GM19395 (cell line): Measurements from ENCODE around the gene CCDC57.
"Not testable (repeated sequence)": the region's sequence is repeated elsewhere in the genome, so short reads cannot be mapped to it uniquely, and the experiment has no call there.

Source experiments
- ATAC-seq: cut with Tn5 transposase; IDR thresholded peaks from one replicate; pipeline ENCODE4 v1.9.1; 2021; ENCODE audit warnings: mild to moderate bottlenecking, moderate library complexity; ENCODE audit not compliant: unreplicated experiment

The CCDC57 gene

DNA sequence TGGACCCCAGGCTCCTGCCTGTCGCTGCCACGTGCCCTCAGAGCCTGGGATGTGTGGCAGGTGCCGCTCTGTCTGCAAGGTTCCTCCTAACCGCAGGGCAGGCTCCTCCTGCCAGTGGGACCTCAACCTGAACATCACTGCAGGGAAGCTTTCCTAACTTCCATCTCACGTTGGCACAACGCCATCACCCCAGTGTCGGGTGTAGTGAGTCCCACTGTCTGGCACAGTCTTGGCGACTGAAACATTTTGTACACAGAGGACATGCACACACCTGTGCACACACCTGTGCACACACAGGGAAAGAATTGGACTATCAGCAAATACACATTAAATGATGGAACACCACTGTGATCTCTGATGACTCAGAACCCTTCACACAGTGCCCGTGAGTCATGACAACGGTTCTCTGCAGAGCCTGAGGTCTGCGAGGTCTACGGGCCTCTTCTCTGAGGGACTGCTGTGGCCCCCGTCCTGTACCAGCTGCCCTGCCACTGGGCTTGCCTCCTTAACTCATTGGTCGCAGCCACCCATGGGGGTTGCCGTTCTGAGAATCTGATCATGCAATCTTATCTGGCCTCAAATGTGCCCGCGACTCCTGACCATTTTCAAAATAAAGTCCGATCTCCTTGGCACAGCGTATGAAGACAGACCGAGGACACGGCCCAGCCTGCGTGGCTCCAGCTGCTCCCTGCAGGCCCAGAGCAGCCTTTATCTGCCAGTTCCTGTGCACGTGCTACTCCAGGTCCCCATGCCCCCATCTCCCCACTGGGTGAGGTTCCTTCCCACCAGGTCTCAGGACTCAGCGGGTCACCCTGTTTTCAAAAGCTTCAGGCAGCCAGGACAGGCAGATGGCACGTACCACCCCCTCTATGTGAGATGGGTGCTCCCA lies 7.6 kb downstream of the CCDC57 start:
- no peak for ATAC-seq

DNA sequence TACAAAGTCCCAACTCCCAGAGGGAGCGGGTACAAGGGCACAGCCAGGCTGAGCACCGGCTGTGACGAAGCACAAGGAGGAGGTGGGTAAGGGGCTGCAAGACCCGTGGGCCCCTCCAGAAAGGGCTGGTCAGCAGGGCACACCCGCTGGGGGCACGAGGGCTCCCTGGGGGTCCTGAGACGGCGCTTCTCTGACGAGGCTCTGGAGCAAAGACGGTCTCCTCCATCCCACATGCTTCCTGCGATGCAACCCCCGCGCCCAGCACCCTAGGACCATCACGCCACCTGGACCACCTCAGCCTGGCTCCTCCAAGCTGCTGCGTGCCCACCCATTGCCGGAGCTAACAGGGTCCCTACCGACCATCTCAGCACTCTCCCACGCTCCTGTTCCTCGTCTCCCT lies 8.7 kb downstream of the CCDC57 start:
- no peak for ATAC-seq

- no peak for ATAC-seq
Measured at GRCh38 chr17:82202981-82203380, 9.7 kb downstream of the CCDC57 start.

- no peak for ATAC-seq
Measured at GRCh38 chr17:82201498-82201910, 11.1 kb downstream of the CCDC57 start.

DNA sequence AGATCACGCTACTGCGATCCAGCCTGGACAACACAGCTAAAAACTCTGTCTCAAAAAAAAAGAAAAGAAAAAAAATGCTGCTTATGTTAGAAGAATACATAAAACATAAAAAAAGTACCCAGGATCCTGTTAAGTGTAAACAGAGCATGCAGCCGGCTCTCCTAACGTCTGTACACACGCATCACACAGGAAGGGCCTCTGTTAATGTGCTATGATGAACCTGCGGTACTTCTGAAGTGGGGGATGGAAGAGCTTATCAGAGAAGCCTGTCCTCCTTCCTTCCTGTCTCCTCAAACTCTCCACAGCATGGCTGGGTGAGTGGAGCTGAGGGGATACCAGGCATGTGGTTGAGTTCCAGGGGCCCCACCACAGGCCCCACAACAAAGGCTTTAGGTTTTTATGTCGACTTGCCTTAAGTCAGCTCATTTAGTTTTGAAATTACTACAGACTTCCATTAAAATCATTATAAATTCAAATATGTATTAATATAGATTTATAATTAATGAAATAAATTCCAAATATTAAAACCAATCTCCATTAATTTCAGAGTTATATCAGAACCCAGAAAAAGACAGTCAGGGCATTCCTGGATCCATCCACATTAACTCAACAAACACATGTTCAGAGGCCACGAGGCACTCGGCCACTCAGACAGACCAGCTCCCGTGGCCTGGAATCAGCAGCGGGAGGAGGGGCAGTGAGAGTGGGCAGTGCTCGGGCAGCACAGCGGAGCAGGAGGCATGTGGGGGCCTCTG lies 11.7 kb downstream of the CCDC57 start:
- ATAC-seq: no peak

- ATAC-seq: no peak
Measured at GRCh38 chr17:82200135-82200534, 12.5 kb downstream of the CCDC57 start.

DNA sequence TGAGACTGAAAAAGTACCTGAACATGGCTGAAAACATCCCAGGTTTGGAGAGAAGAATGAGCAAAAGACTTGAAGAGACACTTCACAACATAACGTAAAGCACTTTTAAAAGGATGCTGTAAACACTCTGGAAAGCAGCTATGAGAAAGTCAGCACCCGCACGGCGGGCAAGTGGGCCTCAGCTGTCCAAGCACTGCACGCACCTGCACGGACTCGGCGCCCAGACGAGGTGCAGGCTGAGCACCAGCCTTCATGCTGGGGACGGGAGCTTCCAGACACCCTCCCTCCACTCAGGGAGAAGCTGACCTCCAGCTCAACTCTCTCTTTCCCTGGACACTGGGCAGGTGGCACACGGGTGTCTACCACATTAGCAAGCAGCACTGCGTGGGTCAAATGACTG lies 13.1 kb downstream of the CCDC57 start:
- ATAC-seq: no peak

DNA sequence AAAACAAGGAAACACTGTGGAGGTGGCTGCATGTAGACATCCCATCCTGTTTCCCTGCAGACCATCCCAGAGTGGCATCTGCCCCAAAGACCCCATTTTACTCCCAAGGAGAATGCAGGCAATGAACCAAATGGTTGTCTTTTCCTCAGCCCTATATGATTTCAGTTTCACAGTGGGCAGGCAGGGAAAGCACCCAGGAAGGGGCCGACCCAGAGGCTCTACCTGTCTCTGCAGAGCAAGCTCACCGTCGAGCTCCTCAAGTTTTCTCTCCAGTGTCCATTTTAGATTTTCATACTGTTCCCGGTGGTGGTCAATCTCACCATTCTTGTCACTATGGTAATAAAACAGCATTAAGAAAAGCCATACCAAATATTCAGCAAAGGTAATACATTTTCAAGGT lies 14.6 kb downstream of the CCDC57 start:
- ATAC-seq: no peak

DNA sequence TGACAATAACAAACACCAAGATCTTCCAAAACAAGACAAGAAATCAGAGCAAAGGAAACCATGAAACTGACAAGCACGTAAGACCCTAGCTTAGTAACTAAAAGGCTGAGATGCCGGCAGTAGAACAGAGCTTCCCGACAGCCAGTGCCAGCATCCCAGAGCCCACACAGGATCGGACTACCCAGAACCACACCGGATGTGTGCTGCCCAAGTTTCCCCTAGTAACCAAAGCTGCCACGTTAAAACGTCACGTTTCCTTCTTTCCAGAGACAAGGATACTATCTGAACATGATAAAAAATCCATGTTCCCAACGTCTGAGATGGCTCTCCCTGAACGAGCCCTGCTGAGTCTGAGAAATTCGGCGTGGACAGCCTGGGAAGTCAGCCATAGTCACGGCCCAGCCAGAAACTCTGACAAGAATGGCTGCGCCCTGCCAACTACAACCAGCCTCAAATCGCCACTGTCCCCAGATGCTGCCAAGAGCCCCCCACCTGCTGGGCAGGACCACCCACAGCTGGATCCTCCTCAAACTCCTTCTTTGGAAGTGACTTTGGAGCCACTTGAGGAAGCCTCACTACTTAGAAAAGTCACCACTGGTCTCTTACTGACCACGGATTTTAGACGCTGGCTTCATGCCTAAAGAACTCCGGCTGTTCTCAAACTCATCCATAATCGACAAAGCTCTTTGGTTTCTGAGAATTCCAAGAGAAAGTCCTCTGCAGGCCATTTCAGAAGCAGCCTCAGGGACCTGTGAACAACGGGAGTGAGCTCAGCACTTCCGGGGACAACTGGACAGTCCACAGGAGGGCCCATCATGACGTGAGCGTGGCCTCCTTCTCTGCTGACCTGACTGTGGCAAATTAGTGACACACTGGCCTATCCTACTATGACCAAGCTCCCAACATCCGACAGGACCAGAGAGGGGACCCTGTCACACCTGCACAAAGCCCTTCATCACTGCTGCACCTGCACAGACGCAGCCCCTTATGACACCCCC lies 16.7 kb downstream of the CCDC57 start:
- no peak for ATAC-seq

GRCh38 chr17:82194765-82195164 lies 17.9 kb downstream of the CCDC57 start:
- no peak for ATAC-seq

DNA sequence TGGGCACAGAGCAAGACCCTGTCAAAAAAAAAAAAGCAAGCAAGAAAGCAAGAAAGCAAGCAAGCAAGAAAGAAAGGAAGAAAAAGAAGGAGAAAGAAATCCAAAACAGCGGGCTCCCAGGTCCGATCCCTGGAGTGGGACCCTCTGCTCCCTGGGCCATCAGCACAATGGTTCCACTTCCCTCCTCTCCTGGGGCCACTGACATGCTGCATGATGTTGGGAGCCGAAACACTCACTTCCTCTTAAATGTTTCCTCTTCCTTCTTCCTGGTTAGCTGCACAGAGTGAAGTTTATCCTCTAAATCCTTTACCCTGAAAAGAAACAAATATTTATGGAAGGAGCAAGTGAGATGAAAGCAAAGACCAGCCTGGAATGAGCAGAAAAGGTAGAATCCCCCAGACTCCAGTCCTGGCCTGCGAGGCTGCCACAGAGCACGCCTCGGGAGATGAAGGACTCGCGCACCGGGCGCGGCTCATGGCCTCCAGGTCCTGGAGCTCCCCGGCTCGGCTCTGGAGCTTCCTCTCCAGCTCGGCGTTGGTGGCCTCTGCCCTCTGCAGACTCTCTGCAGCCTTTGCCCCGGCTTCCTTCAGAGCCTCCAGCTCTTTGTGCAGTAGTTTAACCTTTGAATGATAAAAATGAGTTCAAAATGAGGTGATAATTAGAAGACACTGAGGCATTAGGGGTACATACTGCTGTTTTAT lies 19.0 kb downstream of the CCDC57 start:
- ATAC-seq: no peak

- ATAC-seq: not testable (repeated sequence)
Measured at GRCh38 chr17:82193050-82193449, 19.6 kb downstream of the CCDC57 start.

DNA sequence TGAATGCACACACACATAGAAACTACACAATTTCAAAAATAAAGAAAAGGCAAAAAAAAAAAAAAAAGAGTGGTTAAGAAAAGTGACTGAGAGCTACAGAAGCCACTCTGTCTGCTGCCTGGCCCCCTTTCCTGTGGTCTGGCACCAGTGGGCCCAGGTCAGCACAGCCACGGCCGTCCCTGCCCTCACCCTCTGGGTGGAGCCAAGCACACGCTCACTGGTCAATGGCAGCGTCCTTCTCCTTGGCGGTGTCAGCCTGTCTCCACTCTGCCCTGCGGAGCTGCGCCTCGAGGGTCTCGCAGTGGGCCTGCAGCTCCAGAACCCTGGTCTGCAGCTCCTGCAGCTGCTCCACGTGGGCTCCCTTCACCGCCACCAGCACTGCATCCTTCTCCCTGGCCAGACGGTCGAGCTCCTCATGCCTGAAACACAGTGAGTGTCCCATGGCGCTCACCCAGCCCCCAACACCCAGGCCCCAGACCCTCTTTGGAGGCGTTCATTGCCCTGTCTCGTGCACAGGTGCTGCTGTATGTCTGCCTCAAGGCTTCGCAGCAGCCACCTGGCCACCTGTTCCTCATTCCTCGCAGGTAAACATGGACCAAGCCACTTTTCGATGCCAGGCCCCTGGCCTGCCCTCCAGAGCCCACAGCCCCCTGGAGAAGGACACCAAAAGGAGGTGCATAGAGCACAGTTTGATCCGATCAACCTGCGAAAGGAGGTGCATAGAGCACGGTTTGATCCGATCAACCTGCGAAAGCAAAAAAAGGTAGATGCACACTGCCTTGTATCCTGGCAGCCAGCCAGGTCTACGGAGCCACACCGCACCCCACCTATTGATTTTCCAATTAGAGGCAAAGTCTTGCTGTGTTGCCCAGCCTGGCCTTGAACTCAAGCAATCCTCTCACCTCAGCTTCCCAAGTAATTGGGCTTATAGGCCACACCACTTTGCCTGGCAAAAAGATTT lies 24.4 kb downstream of the CCDC57 start:
- no peak for ATAC-seq

- no peak for ATAC-seq
Measured at GRCh38 chr17:82187500-82187899, 25.1 kb downstream of the CCDC57 start.

DNA sequence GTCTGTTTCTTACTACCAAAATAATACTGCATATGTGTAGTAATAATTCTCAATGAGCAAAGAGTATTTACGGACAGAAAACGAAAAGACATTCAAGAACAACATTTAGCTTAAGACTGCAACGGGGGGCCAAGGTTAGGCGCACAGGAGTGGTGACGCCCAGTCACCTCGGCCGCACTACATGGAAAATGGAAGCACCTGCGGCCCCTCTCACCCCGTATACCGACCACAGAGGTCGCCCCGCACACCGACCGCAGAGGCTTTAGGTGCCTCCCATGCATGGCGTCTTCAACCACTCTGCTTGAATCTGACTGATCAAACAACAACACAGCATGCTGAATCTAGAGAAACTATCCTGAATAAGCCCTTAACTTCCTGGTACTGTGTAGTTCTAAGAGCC lies 26.4 kb downstream of the CCDC57 start:
- no peak for ATAC-seq

DNA sequence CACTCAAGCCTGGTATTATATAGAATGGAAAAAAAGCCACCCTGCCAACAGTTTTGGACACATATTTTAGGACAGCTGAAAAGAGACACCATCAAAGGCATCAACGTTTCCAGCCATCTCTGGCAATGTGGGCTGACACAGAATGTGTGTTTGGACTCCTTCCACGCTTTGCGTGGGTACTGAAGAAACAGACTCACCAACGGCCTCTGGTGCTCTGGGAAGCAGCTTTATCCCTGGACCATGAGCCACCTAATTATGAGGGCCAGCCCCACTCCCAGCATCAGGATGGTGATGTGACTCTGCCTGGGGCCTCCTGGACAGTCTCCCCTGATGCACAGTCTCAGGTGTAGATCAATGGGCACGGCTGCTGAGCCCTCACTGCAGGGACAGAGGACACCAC lies 27.9 kb downstream of the CCDC57 start:
- ATAC-seq: no peak

DNA sequence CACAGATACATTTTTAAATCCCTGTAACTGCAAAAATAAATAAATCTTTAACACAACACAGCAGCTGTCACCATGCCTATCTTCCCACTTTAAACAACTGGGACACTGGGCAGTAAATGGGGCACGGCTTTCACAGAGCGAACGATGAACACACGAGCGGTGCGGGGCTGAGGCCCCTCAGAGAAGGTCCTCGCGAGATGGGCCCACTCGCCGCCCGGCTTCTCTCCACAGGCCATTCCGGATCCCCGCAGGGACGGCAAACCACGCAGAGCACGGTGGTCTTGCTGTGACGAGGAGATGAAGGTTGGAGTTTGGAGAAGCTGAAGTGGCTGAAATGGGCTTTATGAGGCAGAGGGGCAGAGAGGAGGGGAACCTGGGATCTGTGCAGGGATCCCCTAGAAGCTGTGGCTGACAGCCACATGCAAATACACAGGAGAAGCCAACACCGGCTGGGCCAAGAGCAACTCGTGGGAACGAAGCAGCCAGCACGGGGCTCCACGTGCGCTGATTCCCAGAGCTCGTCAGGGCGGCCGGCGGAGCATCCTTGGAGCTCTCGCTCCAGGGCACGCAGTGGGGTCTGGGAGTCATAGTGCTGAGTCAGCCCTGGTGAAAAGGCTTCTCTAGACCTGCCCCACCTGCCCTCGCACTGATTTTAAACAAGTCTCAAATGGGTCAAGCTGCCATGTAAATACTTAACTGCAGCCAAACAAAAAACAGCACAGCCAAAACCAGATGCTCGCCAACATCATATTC lies 31.7 kb downstream of the CCDC57 start:
- ATAC-seq: no peak

- no peak for ATAC-seq
Measured at GRCh38 chr17:82179946-82180475, 32.6 kb downstream of the CCDC57 start.
